ENCODE results near the gene RAPGEF6.
A peak's percentile ranks its signal among the peaks of the same experiment; 100 is the strongest.
"Not testable (repeated sequence)": the region's sequence is repeated elsewhere in the genome, so short reads cannot be mapped to it uniquely, and the experiment has no call there.

Gene RAPGEF6

DNA sequence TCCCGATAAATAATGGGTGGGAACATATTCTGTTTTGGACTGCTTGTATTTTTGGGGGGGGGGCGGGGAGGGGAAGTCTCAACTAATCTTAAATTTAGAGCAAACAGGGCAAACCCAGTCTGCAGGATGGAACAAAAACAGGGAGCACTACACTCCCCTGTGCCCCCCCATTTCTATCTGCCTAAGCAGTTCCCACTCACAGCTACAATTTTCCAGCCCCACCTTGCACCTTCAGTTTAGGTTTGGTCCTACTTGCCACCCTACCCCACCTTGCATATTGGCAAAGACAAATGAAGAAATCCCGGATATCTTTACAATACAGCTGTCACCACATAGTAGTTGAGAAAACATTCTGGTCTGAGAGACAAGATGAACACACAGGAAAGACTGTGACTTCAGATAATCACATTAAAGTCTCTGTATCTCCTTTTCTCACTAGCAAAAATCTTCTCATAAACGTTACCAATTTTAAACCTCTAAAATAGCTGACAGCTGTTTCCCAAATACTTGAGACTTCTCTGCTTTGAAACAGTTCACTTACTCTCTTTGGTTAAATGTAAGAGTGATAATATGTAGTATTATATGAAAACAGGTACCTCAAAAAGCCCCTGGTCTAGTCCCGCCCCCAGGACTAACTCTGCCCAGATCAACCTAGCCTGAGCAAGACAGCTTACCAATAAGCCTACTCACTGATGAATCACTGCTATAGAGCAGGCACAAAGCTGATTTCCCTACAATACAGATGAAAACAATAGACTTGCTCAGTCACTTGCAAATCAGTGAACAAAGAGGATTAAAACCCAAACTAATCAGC, 5.2 kb upstream of the RAPGEF6 start:
- DNase-seq (ENCODE audit: low spot score) = no peak

DNA sequence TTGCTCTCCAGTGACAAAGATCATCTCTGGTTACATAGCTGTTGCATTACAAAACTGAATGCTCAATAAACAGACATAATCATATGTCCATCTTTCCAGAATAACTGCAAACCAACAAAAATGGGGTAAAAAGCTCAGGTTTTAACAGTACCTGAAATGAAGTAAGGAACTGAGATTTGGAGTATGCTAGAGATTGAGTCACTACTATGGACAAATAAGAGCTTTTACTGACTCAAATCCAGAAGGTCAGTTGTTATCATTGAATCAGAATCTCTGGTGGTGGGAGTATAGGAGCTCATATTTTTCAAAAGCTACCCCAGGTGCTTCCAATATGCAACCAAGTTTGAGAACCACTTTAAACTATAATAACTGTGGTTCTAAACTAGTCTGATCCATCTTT, 4.1 kb upstream of the RAPGEF6 start:
- DNase-seq (ENCODE audit: low spot score) = no peak

DNA sequence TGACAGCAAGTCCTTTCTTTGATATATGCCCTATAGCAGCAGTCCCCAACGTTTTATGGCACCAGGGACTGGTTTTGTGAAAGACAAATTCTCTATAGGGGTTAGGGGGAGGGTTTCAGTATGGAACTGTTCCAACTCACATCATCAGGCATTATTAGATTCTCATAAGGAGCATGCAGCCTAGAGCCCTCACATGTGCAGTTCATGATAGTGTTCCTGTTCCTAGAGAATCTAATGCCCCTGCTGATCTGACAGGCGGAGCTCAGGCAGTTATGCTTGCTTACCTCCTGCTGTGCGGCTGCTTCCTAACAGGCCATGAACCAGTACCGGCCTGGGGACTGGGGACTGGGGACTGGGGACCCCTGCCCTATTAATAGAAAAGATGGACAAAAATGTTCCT, 2.7 kb upstream of the RAPGEF6 start:
- DNase-seq (ENCODE audit: low spot score) = no peak

DNA sequence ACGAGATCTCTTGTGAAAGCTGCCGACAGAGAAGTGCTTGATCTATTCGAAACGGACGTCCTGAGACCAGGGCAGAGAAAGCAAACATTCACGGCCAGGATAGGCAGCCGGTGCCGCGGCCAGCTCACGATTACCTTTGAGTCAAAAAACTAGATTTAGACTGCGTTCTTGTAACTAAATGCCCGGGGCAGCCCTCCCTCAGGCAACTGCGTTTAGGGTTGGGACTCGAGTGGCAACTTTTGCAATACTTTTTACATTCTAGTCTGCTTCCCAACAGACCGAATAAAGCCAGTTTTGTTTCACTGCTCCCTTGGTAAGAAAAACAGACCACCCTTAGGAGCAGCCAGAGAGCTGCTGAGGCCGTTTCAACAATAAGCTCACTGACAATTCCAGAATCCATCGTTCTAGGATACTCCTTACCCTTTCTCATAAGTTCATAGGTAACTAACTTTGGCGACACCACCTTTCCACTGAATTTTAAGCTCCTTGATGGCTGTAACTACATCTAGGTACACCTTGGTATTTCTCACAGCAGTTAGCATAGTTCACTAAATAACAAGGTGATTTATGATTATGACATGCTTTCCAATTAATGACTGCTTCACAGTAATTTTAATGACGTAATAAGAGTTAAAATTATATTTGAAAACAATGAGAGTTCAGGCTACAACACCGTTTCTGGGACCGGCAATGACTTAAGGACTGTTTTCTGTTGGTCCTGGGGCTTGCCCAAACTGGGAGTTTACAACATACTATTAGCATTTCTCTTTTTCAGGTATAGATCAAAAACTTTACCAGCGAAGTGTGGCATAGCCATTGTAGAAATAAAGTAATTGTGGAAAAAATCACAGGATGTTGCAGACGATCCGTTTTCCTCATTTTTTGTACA, 899 bp upstream of the RAPGEF6 start:
- peak; percentile 14 for DNase-seq (ENCODE audit: low spot score)

DNA sequence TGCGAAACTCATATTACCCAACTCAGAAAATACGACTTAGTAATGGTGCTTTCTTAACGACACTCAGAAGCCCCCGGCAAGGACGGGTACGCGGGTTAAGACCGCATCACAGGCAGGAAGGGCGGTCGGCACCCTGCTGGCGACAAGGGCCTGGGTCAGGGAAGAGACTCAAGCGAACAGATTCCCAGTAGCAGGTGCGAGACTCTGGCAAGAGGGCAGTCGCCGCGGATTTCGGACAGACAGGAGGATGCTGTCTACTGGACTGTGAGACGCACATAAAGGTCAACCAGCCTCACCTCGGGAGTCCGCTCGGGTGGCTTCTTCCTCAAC, 398 bp downstream of the RAPGEF6 start:
- DNase-seq (ENCODE audit: low spot score) = peak; percentile 52

DNA sequence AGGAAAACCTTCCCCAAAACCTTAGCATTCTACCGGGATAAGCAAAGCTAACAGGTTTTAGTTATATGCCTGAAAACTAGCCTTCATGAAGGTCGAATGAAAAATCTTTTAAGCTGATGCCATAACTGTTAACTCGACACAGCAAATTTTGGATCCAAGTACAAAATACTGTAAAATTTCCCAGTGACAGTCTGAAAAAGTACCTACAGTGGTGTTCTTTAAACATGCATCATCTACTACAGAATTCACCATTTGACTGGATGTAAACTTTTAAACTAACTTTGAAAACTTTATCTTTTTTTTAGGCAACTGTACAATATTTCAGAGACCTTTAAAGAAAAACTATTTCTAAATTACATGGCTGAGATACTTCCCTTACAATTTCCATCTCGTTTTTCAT, 791 bp downstream of the RAPGEF6 start:
- no peak for DNase-seq (ENCODE audit: low spot score)

DNA sequence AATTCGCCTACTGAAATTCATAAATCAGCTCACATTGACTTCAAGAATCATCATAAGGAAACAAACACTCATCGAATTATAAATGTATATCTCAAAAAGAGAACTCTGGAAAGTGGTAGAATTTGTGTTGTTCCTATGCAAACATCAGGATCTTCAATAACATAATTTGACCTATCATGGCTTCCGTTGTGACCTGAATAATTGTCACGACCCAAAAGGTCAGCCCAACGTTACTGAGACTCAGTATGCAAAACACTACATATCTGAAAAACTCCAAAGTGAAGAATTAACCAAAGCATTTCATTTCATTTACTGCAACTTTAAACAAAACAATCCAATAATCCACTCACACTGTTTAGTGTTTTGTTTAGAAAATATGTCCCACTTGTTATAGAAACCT, 1.2 kb downstream of the RAPGEF6 start:
- DNase-seq (ENCODE audit: low spot score) = no peak

DNA sequence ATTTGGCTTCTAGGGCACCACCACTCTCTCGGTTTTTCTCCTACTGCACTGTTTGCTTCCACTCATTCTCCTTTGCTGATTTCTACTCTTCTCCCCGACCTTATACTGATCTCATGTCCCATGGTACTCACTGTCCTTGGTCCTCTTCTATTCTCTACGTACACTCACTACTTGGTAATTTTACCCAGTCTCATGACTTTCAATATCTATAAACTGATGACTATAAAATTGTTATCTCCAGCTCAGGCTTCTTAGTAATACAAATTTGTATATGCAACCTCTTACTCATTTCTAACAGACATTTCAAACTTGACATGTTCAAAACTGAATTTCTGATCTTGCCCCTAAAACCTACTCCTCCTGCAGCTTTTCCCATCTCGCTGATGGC, 4.1 kb downstream of the RAPGEF6 start:
- DNase-seq (ENCODE audit: low spot score) = no peak

DNA sequence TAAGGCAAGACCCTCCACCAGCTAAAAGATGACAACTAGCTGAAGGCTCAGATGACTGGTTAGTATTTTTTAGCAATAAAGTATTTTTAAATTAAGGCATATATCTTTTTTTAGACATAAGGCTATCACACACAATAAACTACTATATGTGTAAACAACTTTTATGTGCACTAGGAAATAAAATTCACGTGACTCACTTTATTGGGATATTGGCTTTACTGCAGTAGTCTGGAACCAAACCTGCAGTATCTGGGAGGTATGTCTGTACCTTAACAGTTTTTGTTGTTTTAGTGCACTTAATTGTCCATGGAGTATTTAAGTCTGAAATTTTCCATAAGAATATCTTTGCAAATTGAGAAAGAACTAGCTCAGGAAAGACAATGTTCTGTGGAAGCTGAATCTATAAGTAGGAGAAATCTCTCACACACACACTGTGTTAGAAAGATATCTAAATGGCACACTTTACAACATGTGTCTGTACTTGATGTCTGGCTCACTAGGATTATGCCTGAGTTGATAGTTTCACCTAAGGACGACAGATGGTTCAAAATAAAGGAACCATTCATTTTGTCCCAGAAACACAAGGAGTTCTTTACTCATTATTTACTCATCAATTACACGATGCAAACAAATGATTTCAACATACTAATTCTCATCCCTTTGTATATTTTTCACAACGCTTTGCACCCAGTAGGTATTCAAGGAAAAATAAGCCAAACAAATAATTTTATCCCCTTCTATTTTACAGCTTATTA, 4.6 kb downstream of the RAPGEF6 start:
- no peak for DNase-seq (ENCODE audit: low spot score)

DNA sequence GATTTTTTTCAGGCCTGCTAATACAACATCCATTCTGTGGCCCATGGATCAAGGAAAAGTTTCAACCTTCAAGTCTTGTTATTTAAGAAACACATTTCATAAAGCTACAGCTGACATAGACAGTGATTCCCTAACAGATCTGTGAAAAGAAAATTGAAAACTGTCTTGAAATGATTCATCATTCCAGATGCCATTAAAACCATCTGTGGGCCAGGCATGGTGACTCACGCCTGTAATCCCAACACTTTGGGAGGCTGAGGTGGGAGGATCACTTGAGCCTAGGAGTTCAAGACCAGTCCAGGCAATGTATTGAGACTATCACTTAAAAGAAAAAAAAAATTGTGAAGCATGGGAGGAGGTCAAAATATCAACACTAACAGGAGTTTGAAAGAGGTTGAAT, 6.0 kb downstream of the RAPGEF6 start:
- DNase-seq (ENCODE audit: low spot score) = no peak

DNA sequence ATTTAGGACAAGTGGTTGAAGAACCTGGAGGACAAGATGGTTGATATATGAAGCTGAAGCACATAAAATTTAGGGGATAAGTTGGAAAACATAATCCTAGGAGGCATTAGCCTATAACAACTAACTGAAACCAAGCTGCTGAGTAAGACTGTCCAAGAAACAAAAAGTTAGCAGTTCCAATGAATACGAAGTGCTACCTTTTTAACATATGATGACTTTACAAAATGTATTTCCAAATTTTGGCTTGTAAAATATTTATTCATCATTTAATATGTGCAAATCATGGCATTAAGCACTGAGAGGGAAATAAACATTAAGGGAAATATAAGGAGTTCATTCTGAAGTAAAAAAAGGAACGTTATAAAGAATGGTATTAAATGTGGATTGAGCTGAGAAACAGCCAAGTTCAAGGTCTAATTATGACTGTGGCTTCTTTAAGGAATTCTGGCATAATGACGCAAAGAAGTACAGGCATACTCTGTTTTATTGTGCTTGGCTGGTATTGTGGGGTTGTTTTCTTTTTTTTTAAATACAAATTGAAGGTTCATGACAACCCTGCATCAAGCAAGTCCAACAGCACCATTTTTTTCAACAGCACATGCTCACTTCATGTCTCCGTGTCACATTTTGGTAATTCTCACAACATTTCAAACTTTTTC, 7.7 kb downstream of the RAPGEF6 start:
- DNase-seq (ENCODE audit: low spot score) = no peak

DNA sequence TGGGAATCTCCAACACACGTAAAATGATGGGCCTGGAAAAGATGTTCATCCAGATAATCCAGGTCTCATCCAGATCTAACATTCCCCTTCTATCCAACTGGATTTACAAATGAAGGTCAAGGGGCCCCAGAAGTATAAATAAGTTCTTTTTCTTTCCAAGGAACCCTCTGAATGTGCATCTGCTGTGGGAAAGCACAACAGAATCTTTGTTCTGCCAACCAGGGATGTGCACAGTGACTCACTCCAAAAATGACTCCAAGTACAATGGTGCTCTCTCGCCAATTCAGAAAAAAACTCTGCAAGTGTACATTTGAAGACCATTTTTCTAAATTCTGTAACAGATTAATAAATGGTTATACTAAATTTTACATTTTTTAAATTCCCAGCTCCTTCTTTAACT, 12.4 kb downstream of the RAPGEF6 start:
- DNase-seq (ENCODE audit: low spot score) = no peak

DNA sequence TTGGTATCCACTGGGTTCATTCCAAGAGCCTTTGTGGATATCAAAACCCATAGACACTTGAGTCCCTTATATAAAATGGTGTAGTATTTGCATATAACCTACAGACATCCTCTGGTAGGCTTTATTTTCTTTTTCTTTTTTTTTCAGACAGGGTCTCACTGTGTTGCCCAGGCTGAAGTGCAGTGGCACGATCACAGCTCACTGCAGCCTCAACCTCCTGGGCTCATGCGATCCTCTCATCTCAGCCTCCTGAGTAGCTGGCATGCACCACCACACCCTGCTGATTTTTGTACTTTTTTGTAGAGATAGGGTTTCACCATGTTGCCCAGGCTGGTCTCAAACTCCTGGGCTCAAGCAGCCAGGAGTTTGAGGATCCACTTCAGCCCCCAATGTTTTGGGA, 13.9 kb downstream of the RAPGEF6 start:
- not testable (repeated sequence) for DNase-seq (ENCODE audit: low spot score)

DNA sequence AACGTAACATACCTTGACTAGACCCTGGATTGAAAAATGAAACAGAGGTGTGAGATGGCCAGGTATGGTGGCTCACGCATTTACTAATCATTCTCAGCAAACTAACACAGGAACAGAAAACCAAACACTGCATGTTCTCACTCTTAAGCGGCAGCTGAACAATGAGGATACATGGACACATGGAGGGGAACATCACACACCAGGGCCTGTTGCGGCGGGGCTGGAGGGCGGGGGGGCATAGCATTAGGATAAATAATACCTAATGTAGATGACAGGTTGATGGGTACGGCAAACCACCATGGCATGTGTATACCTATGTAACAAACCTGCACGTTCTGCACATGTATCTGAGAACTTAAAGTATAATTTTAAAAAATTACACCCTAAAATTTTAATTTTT, 15.9 kb downstream of the RAPGEF6 start:
- no peak for DNase-seq (ENCODE audit: low spot score)

DNA sequence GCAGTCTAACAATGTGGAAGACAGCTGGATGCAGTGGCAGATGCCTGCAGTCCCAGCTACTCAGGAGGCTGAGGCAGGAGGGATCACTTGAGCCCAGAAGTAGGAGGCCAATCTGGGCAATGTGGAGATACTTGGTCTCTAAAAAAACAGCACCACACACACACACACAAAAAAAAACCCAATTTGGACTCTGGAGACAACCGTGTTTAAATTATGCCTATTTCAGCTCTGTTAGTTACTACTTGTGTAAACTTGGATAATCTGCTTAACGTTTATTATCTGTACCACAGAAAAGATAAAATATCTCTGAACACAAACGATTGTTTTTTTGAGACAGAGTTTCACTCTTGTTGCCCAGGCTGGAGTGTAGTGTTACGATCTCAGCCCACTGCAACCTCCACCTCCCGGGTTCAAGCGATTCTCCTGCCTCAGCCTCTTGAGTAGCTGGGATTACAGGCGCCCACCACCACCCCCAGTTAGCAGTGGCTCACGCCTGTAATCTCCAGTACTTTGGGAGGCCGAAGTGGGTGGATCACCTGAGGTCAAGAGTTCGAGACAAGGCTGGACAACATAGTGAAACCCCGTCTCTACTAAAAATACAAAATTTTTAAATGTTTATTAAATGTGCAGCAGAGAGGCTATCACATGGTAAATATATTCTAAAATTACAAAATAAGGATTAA, 17.7 kb downstream of the RAPGEF6 start:
- DNase-seq (ENCODE audit: low spot score) = no peak

DNA sequence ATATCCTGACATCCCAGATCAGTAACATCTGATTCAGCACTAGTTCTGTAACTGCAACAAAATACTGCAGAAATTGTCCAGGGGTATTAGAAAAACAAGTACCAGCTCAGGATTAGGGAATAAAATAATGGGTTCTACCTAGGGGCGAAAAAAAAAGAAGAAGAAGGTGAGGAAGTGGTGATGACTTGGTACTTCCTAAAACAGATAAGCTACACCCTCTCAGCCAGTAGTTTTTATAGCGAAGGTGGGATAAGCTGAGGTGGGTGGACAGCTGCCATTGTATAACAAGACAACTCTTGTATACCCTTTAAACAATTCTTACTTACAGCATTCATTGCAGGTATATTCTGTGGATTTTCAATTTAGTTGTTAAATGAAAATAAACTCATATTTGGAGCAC, 19.1 kb downstream of the RAPGEF6 start:
- no peak for DNase-seq (ENCODE audit: low spot score)

DNA sequence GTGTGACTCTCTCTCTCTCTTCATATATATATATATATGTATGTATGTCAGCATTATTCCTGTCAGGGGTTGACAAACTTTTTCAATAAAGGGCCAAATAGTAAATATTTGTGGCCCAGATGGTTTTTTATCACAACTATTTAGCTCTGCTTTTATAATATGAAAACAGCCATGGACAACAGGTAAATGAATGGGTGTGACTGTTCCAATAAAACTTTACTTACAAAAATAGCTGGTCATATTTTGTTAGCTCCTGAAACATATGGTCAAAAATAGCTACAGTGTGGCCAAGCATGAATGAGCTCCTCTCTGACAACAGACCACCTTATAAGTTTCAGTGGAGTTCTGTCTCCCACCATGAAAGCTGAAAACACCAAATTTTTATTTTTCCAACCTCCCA, 21.6 kb downstream of the RAPGEF6 start:
- no peak for DNase-seq (ENCODE audit: low spot score)

DNA sequence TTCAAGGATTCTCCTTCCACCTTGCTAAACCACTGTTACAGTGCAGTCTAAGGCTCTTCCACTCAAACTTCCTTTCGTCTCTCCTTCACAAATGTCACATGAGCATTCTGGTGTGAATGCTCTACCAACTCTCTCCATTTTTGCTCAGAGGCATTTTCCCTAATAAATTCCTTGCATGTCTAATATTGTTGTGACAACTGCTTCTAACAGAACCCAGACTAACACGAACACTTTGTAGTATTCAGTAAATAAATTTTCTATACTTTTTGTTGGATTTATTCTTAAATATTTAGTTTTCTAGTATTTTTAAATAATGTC, 24.0 kb downstream of the RAPGEF6 start:
- no peak for DNase-seq (ENCODE audit: low spot score)

DNA sequence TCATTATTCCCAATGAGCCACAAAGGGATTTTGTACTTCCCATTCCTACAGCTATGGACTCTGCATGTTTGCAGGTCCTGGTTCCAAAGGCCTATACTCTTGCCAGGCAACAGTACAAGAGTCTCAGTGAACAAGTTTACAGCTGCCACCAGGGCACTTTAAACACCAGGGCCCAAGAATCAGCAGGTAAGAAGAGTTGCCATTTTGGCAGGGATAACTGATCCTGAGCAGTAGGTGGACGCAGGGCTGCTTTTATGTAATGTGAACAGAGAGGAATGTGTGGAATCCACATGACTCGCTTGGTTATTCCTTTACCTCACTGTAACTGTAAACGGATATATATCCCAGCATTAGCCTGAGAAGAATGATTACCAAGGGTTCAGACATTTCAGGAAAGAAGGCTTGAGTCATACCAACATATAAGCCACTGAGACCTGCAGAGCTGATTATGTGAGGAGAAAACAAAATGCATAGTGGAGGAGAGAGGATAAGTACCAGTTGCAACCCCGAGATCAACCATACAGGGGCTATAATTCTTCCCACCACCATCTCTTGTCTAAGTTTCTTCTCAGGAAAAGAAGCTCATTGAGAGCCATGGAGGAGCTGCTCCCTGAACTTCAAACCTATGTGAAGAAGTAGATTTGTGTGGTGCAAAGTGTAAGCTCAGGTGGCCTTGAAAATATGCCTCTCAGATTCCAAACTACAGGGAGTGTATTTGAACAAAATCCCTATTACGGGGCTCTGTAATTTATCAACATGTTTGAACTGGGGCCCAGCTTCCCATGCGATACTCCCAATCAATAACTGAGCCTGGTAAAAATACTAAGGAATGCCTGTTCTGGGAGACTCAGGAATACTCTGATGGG, 24.6 kb downstream of the RAPGEF6 start:
- no peak for DNase-seq (ENCODE audit: low spot score)

DNA sequence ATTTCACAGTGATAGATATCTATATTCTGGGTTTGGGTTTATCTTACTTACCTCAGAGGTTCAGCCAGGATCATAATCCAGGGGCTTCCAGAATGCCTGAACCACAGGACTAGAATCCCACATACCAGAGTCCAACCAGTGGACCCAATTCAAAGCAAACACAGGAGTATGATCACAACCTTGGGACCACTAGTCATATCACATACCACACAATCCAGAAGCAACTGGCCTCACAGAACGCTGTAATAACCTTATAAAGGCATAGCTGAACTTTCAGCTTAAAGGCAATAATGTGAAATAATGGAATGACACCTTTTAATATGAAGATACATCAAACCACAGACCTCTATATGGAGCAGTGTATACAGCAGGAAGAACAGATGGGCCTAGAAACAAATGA, 25.3 kb downstream of the RAPGEF6 start:
- no peak for DNase-seq (ENCODE audit: low spot score)

DNA sequence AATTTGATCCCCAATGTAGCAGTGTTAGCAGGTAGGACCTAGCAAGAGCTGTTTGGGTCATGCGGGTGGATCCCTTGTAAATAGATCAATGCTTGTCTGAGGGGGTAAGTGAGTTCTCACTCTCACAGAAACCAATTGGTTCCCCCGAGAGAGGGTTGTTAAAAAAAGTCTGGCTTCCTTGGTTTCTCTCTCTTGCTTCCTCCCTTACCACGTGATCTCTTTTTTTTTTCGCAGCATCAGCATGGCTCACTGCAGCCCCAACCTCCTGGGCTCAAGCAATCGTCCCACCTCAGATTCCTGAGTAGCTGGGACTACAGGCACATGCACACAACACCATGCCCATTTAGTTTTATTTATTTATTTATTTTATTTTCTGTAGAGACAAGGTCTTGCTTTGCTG, 26.4 kb downstream of the RAPGEF6 start:
- DNase-seq (ENCODE audit: low spot score) = no peak

Measured in germinal center (tissue), 1 donor.